Right cardiac atrium (tissue), 5 donors: ENCODE measurements around the gene SBDS. TPM values are rescaled to one million over a fixed set of nuclear protein-coding genes. Genes with fewer than 3 reads are reported as not detected.
A peak's percentile ranks its signal among the peaks of the same experiment; 100 is the strongest.
"Not testable (repeated sequence)": the region's sequence is repeated elsewhere in the genome, so short reads cannot be mapped to it uniquely, and the experiment has no call there.

Experiments
- ATAC-seq, 2 donors: fragments of 200-7000 bp; cut with Tn5 transposase; one replicate each; pipeline versions ENCODE4 v1.8.0 to v1.9.1; 2020; ENCODE audit warnings: moderate library complexity in 2 of 2, mild to moderate bottlenecking in 1 of 2
- DNase-seq, 3 donors: peaks; one replicate each; pipeline ENCODE4 v3.0.0-alpha.2; 2020
- H3K27ac ChIP-seq: one replicate; pipeline ENCODE4 v1.5.1; 2013; ENCODE audit warnings: mild to moderate bottlenecking, low read length, control low read depth, moderate library complexity
- H3K27me3 ChIP-seq: one replicate; pipeline ENCODE4 v1.6.1; 2013; ENCODE audit not compliant: control insufficient read depth, insufficient read depth
- H3K4me1 ChIP-seq: one replicate; pipeline ENCODE4 v1.6.1; 2013; ENCODE audit warnings: low read length; ENCODE audit not compliant: control insufficient read depth, insufficient read depth
- H3K4me3 ChIP-seq: one replicate; pipeline ENCODE4 v1.5.1; 2013; ENCODE audit warnings: low read length, control low read depth
- H3K9me3 ChIP-seq: one replicate; pipeline ENCODE4 v1.6.1; 2013; ENCODE audit warnings: low read length; ENCODE audit not compliant: control insufficient read depth
- WGBS: extraction: QIAGEN DNeasy Blood & Tissue Kit; methylation state at CpG from one replicate; pipeline ENCODE4 v1.1.7; 2013; 5-methylcytosine and 5-hydroxymethylcytosine counted together
- intact Hi-C, 4 donors: fragments of 100-400 bp; cut with DNase I; formaldehyde crosslinking; loops; one replicate each; pipeline versions ENCODE4 v1.11.0 to v1.14.0; 2022 to 2023
- long read RNA-seq, 4 donors: library from polyadenylated mRNA; unstranded; transcript quantifications; one replicate each; pipeline ENCODE4 v2.0.0, GENCODE V29; 2020 to 2021
- polyA plus RNA-seq: library from polyadenylated mRNA; stranded (reverse); fragments of 200-250 nt; gene quantifications from one replicate; pipeline ENCODE4 v1.2.3, GENCODE V29; 2013
- total RNA-seq, 4 donors: library from RNA; stranded (reverse); fragmentation: NEBNext Ultra II Directional; extraction: Animal tissue kit (Norgen Biotek cat#: 25700); gene quantifications; one replicate each; pipeline ENCODE4 v1.2.1, GENCODE V29; 2021
- donor health status: healthy with polysubstance abuse.
- donor health status: DM: no; HTN: yes; CAD: no.
- donor health status: DM: no; HTN: no; CAD: no.
- donor health status: DM: no; HTN: yes; CAD: no; lungs with severe emphysema.
- donor health status: DM: yes; HTN: yes; CAD: no.

The SBDS gene
- total RNA-seq = 100 to 1,000 TPM; 170 to 237 (median 193) TPM
- polyA plus RNA-seq = 214 TPM
- long read RNA-seq, donor 1, transcript SBDS-201 (5 exons, 1,631 nt) = major isoform, 342 of 360 reads
- long read RNA-seq, donor 1, partial matches to known transcripts = 8 of 360 reads
- long read RNA-seq, donor 1, other reads (novel, unspliced or antisense) = 10 of 360 reads
- long read RNA-seq, donor 2, transcript SBDS-201 (5 exons, 1,631 nt) = major isoform, 123 of 130 reads
- long read RNA-seq, donor 2, partial matches to known transcripts = 1 of 130 reads
- long read RNA-seq, donor 2, other reads (novel, unspliced or antisense) = 6 of 130 reads
- long read RNA-seq, donor 3, transcript SBDS-201 (5 exons, 1,631 nt) = major isoform, 981 of 1,042 reads
- long read RNA-seq, donor 3, partial matches to known transcripts = 24 of 1,042 reads
- long read RNA-seq, donor 3, other reads (novel, unspliced or antisense) = 35 of 1,042 reads
- long read RNA-seq, donor 4, transcript SBDS-201 (5 exons, 1,631 nt) = major isoform, 206 of 215 reads
- long read RNA-seq, donor 4, partial matches to known transcripts = 4 of 215 reads
- long read RNA-seq, donor 4, other reads (novel, unspliced or antisense) = 5 of 215 reads

GRCh38 chr7:66995050-66995776 is at the start of gene SBDS:
Gene SBDS, minus strand, starts transcription at chr7:66995586. Its CDS starts 169 bp downstream, at chr7:66995417.
- peak; percentile 94 to 96 (median 96) for DNase-seq
- peak within 1 kb of the TSS; percentile 79 for H3K4me3 ChIP-seq
- H3K4me1 ChIP-seq, H3K9me3 ChIP-seq, H3K27me3 ChIP-seq, intact Hi-C loops: not testable (repeated sequence)
- peak within 1 kb of the TSS; percentile 88 for H3K27ac ChIP-seq
- ATAC-seq = peak; percentile 90 to 92
- under 1% methylated on average over 59 of the region's 59 CpGs for WGBS

GRCh38 chr7:67043559-67043930 is 48.2 kb upstream of the SBDS start:
- H3K4me3 ChIP-seq, H3K9me3 ChIP-seq, intact Hi-C loops, H3K4me1 ChIP-seq, DNase-seq, H3K27ac ChIP-seq, H3K27me3 ChIP-seq: not testable (repeated sequence)
- WGBS = 64% methylated on average over 4 of the region's 4 CpGs
- peak; percentile 27 to 38 for ATAC-seq

- H3K9me3 ChIP-seq, intact Hi-C loops, H3K4me3 ChIP-seq, H3K27me3 ChIP-seq, H3K27ac ChIP-seq, H3K4me1 ChIP-seq: not testable (repeated sequence)
- 69% methylated on average over 5 of the region's 5 CpGs for WGBS
- ATAC-seq (peak; percentile 95 to 97), DNase-seq (peak; percentile 66 to 76 (median 67))
These were observed 47.6 kb upstream of the SBDS start for GRCh38 chr7:67042781-67043558.

GRCh38 chr7:67040832-67041231 is 45.4 kb upstream of the SBDS start:
- H3K9me3 ChIP-seq, H3K27me3 ChIP-seq, H3K4me1 ChIP-seq, DNase-seq, intact Hi-C loops, H3K4me3 ChIP-seq, ATAC-seq, H3K27ac ChIP-seq: not testable (repeated sequence)
- 41% methylated on average over 2 of the region's 2 CpGs for WGBS

- H3K27ac ChIP-seq, H3K27me3 ChIP-seq, H3K9me3 ChIP-seq, H3K4me3 ChIP-seq, H3K4me1 ChIP-seq, intact Hi-C loops: not testable (repeated sequence)
- DNase-seq (peak; percentile 40 to 81 (median 61)), ATAC-seq (peak; percentile 91 to 93)
- WGBS = 78% methylated on average over 10 of the region's 10 CpGs
These were observed 41.3 kb upstream of the SBDS start for GRCh38 chr7:67036432-67037395.

- DNase-seq (no peak), ATAC-seq (no peak)
- no peaks in the 10 kb centered on the region for H3K27me3 ChIP-seq
- no peaks in the 10 kb centered on the region for H3K4me1 ChIP-seq
- intact Hi-C loops = no loop called here
- WGBS = 82% methylated on average over 5 of the region's 5 CpGs
- H3K4me3 ChIP-seq = no peak overlapping the region
- H3K9me3 ChIP-seq = no peaks in the 10 kb centered on the region
- no peak overlapping the region for H3K27ac ChIP-seq
These were observed 37.9 kb upstream of the SBDS start for GRCh38 chr7:67033251-67033650.

GRCh38 chr7:67031685-67032084 is 36.3 kb upstream of the SBDS start:
- H3K4me1 ChIP-seq, DNase-seq, H3K27ac ChIP-seq, intact Hi-C loops, ATAC-seq, H3K4me3 ChIP-seq, H3K27me3 ChIP-seq, H3K9me3 ChIP-seq: not testable (repeated sequence)
- WGBS = 90% methylated on average over 1 of the region's 2 CpGs

- WGBS = 62% methylated on average over 1 of the region's 1 CpG
- H3K27me3 ChIP-seq, H3K27ac ChIP-seq, H3K4me1 ChIP-seq, H3K4me3 ChIP-seq, intact Hi-C loops, H3K9me3 ChIP-seq, DNase-seq, ATAC-seq: not testable (repeated sequence)
These were observed 30.1 kb upstream of the SBDS start for GRCh38 chr7:67025459-67025858.

- H3K9me3 ChIP-seq = no peaks in the 10 kb centered on the region
- H3K4me3 ChIP-seq = no peak overlapping the region
- no peaks in the 10 kb centered on the region for H3K4me1 ChIP-seq
- no peak for DNase-seq
- no peaks in the 10 kb centered on the region for H3K27me3 ChIP-seq
- WGBS = 62% methylated on average over 3 of the region's 3 CpGs
- intact Hi-C loops = no loop called here
- H3K27ac ChIP-seq = peak overlapping the region; percentile 66
- peak in 1 of 2 donors; percentile 81 for ATAC-seq
These were observed 27.1 kb upstream of the SBDS start for GRCh38 chr7:67022511-67022910.

GRCh38 chr7:67021260-67021659 is 25.9 kb upstream of the SBDS start:
- DNase-seq (no peak), ATAC-seq (peak; percentile 25 to 50)
- no peaks in the 10 kb centered on the region for H3K9me3 ChIP-seq
- no peaks in the 10 kb centered on the region for H3K4me1 ChIP-seq
- no peaks in the 10 kb centered on the region for H3K27me3 ChIP-seq
- WGBS = 87% methylated on average over 7 of the region's 7 CpGs
- peak overlapping the region; percentile 6 for H3K27ac ChIP-seq
- intact Hi-C loops = no loop called here
- H3K4me3 ChIP-seq = no peak overlapping the region
